Hypothalamus (tissue), 51 donors: ENCODE results near the gene MPHOSPH8.
"Not testable (repeated sequence)": the region's sequence is repeated elsewhere in the genome, so short reads cannot be mapped to it uniquely, and the experiment has no call there.

Experiments
- DNase-seq, 51 donors: peaks; one replicate each; lab custom pipeline; 2025; lab: John Stamatoyannopoulos, UW

MPHOSPH8 gene

DNA sequence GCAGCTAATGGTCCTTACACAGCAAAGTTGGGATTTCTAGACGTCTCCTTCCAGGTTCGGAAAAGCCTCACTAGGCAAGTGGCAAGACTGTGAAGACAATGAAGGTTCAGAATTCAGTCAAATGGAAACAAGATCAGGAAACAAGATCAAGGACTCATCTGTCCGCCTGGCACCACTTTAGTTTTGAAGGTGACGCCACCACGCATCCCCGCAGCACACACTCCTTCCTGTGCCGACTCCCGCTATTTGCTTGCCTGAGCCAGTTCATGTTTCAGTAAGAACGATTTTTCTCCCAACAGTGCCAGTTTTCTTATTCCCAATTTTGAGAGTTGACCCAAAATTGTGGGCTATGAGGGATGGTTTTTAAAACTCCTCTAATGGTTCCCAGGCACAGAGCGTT, 41.4 kb downstream of the MPHOSPH8 start:
- DNase-seq = no peak

DNA sequence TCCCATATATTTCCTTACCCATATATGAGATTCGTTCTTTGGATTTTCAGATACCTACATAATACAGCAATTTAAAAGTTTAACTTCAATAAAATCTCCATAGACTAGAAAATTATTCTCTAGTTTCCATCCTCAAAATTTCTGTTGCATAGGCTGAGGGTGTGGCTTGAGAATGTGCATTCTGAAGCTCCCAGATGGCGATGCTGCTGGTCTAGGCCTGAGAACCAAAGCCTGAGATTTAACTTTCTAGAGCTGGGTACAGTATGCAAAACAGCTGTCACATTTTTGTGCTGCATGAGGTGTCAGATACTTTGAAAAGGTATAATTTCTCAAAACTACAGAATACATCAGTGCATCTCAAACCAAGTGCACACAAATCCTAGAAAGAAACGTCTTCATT, 42.7 kb downstream of the MPHOSPH8 start:
- DNase-seq = no peak

DNA sequence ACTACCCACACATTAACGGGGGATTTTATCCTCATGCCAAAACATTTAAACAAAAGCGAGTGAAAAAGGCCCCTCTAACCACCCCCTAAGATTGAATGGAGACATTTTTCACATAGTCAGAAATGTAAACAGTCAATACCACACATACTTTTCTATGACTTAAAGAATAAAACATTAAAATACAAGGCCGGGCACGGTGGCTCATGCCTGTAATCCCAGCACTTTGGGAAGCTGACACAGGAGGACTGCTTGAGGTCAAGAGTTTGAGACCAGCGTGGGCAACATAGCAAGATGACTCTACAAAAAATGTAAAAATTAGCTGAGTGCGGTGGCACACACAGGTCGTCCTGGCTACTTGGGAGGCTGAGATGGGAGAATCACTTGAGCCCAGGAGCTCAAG, 47.3 kb downstream of the MPHOSPH8 start:
- no peak for DNase-seq

DNA sequence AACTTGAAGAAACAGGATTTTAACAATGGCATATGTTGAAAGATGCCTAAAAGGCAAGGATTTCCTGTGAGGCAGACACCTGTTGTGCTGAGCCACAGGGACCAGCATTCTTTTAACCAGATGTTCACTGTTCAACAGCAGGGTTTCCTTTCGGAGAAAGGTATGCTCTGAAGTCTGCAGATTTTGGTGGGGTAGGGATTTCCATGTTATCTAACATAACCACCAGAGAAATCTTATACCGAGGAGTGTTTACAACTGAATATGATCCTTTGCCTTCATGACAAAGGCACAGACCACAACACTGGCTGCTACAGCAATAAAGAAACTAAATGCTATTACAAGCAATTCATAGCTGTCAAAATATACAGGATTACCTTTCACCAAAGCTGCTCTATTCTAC, 48.1 kb downstream of the MPHOSPH8 start:
- DNase-seq = no peak

DNA sequence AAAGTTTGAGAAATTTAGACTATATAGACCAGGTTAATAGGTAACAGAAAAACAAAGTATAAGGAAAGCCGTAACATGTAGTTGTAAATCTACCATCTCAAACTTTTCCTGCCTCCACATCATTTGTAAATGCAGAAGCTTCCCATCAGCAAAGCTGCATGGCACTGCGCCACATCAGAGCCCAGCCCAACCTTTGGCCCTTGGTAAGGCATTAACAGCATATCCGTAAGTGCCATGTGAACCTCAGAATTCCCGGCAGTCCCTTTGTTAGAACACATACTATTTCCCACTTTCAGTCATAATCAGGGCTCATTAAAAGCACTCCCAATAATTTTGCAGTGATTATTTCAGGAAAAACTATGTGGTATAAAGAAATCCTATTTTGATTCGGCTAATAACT, 51.6 kb downstream of the MPHOSPH8 start:
- DNase-seq = no peak

DNA sequence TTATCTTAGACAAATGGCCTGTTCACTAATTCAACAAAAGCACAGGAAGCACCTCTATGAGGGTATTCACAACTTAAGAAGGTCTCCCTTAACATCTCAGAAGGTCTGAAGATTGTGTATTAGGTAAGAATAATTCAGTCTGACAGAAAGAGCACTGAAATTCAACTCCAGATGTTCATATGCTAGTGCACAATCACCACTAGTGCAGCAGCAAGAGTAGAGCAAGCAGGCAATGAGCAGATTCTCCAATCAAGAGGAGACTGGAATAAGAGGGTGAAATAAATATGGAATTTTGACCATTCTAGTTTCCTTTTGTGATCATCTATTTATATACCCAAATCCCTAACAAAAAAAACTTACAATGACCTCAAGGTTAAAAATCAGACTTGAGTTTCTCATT, 52.0 kb downstream of the MPHOSPH8 start:
- no peak for DNase-seq

DNA sequence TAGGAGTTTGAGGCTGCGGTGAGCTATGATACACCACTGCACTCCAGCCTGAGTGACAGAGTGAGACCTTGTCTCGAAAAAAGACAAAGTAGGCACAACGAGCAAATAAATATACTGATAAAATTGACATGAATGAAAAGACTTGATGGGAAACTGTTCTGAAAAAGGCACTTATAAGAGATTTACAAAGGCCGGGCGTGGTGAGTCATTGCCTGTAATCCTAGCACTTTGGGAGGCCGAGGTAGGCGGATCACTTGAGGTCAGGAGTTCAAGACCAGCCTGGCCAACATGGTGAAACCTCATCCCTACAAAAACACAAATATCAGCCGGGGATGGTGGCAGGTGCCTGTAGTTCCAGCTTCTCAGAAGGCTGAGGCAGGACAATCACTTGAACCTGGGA, 58.0 kb downstream of the MPHOSPH8 start:
- not testable (repeated sequence) for DNase-seq

DNA sequence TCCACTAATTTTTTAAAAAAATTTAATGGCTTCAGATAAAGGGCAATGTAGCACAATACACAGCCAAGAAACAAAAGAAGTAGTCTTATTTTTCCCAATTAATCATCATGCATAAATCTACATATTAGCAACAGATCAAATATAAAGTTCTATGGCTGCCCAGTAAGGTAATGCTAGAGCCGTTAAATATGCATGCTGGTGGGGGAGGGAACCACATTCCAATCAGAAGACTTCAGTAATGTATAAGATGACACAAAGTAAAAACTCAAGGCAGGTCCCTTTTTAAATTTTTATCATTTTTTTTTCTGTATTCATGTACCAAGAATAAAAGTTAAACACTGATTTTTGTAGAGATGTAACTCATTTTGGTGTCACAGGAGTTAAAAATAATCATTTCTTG, 62.0 kb downstream of the MPHOSPH8 start:
- no peak for DNase-seq

DNA sequence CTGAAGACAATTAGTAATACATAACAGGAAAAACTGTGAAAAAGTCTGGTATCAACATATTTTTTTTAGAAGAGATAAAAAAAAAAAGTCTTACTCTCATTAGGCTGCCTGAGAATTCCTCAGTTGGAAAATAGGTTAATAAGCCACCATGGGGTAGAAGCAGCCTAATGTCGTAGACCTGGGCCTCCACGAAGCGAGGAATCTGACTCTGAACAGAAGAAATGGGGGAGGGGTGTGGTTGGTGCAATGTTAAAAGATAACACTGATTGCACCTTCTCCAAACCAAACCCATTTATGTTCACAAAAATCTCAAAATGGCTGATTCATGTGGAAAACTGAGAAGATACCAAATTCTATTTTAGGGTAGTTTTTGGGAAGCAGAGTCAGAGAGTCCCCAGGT, 62.4 kb downstream of the MPHOSPH8 start:
- no peak for DNase-seq

DNA sequence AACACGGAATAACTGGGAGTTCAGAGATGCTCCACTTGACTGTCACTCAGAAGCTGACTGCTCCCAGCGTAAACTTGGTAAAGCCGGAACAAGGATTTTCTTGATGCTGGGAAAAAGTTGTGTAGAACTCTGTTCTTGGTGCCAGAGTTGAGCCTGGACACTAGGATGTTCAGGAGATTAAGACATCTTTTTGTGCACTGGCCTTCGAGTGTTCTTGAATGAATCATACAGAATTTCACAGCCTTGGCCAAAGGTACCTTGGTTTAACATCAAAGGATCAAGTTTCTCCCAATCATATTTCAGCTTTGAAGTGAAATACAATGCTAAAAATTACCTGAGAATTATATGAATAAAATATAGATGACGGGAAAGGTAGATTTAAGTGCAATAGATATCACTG, 67.5 kb downstream of the MPHOSPH8 start:
- DNase-seq = not testable (repeated sequence)

DNA sequence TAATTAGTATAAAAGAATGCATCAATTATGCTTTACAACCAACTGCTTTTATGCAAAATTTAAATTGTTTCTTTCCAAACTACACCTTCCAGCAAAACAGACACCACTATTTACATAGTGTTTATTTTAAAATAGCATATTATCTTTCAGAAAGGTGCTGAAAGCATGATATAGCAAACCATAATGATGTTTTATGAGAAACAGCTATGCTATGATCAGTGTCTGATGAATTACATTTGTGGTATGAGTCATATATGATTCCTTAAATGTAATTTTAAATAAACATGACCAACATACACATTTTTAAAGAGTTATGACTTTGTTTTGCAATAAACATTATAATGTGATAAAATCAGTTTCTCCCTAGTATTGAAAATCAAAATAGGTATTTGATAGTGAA, 68.2 kb downstream of the MPHOSPH8 start:
- not testable (repeated sequence) for DNase-seq

DNA sequence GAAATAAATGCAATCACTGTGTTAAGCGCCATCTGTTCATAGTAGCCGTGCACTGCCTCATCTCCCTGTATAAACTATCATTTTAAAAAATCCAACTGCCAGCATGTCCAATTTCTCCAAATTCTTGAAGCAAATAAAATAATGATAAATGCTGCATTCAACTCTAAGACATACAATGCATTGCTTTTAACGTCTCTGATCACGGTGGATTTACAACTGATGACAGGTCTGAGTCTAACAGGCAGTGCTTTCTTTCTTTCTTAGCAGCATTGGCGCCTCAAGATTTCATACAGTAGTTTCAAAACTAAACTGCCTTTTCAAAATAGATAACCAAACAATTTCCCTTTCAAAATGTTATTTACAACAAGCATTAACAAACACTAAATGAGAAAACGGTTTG, 70.8 kb downstream of the MPHOSPH8 start:
- not testable (repeated sequence) for DNase-seq

DNA sequence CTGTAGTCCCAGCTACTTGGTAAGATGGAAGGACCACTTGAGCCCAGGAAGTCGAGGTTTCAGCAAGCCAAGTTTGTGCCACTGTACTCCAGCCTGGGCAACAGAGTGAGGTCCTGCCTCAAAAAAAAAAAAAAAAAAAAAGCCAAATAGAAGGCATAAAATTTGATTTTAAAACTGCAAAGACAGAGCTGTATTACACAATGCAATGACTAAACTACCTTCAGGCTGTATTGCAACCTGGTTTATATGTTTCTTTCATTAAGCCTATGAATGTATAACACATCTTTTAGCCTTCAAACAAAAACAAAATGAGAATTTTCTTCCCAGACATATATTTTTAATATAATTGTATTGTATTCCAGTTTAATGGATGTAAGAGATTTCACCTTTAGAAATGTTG, 75.6 kb downstream of the MPHOSPH8 start:
- not testable (repeated sequence) for DNase-seq

DNA sequence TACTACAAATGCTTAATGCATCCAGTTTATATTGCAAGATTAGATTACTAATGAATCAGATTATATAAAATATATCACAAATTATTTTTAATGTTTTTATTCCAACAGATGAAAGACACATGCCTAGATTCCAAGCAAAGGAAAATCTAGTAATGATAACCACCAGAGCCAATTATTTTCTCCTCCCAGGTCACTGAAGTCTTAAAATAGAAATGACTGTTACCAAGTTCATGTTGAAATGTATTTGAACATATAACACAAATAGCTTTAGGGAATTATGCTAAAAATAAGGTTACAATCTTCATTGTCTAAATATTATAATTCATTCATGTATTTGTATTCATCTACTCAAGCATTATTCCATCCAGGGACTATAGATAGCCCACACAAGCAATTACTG, 76.3 kb downstream of the MPHOSPH8 start:
- not testable (repeated sequence) for DNase-seq

DNA sequence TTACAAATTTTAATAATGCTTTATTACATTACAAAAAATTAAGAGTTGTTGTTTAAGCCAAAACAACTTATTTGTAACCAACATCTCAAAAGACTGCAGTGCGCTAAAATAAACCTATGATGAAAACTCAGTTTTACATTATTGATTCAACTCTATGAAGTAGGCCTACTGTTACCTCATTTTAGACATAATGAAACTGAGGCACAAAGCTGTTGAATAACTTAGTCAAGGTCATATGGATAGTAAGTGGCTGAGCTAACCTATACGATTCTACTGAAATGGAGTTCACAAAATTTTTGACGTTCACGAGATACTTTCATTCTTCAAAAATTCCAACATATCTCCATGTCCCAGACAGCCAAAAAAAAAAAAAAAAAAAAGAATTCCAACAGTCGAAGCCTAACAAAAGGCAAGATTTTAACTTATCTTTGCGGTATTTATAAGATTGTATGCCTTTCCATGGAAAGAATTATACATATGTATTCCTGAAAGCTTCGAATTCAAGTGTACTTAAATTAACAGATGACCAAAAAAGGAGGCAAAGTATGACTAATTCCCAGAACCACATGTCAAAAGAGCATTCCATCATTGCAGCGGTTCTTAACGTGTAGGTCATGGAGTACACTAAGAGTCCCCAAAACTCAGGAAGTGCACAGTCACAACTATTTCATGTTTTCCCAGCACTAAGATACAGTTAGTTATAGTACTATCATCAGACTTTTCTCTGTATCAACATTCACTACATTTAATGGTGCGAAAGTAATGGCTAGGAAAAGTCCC, 79.9 kb downstream of the MPHOSPH8 start:
- no peak for DNase-seq

DNA sequence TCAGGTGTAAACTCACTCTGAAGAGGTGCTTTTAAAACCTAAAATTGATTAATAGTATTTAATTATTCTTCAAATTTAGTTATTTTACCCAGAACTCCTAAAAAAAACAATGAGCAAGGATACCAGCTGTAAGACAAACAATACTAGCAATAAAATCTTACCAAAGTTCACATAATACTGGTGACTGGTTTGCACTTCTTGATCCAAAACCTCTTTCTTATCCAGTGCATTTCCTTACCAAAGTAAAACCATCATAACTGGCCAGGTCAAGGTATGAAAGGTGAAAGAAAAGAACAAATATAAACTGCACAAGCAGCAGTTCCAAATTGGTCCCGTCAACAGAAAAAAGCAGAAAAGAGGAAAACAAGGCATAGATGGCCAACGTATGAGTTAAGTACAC, 86.6 kb downstream of the MPHOSPH8 start:
- no peak for DNase-seq
